DMS53 treated with DMSO at 0.1 percent for 48 hours (cell line): Measurements from ENCODE around the gene SHROOM3.

Experiments used
- DNase-seq: peaks from one replicate; lab custom pipeline; 2025; ENCODE audit not compliant: unreplicated experiment; lab: John Stamatoyannopoulos, UW

Gene SHROOM3

DNA sequence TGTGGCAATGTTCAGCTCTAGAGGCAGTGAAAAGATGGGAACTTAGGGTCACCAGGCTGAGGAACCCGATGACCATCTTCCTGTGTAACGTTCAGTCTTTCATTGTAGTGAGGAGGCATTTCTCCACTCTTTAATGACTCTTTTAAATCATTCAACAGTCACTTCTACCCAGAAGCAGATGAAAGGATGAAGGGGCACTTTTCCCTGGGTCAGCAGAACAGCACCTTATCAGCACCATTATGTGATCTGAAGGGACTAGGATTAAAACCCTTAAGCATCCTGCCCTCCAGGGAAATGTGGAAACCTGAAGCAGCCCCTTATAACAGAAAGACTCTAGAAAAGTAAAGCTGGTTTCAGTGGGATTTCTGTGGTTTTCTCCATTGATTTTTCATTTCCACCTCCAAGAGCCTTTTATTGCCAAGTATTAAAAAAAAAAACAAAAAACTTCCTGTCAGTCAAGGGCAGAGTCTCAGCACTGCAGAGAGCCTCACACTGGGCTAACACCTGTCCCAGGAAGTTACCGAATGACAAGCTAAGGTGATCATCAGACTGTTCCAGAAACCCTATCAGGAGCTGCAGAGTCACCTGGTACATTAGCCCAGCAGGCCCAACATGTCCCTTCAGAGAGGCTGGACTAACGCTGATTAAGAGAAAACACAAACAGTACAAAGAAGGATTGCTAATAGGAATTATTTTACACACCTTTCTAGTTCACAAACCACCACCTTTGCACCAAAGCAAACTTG, 185.9 kb downstream of the SHROOM3 start:
- DNase-seq, result peak; percentile 33

- no peak for DNase-seq
Measured at GRCh38 chr4:76622126-76622525, 187.1 kb downstream of the SHROOM3 start.

GRCh38 chr4:76622717-76623116, 187.7 kb downstream of the SHROOM3 start:
- no peak for DNase-seq

GRCh38 chr4:76623217-76624045, 188.4 kb downstream of the SHROOM3 start:
- DNase-seq, result no peak

DNA sequence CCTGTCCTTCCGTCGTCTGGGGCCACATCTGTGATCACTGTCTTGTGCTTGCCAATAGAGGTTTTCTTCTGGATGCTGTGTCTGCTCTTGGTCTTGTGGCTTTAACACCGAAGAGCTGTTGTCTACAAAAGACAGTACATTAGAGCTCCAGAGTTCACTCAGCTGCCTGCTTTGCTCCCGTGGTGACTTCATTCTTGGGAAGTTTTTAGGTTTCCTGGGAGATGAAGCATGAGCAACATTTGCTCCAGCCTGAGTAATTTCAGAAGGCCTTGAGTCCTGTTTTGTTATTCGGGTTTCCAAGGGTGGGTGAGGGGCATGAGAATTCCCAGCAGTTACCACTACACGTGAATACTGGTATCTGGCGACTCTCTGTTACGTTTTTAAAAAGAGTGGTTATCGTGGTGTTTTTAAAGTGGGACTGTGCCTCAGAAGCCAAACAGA, 189.2 kb downstream of the SHROOM3 start:
- DNase-seq, result no peak

DNA sequence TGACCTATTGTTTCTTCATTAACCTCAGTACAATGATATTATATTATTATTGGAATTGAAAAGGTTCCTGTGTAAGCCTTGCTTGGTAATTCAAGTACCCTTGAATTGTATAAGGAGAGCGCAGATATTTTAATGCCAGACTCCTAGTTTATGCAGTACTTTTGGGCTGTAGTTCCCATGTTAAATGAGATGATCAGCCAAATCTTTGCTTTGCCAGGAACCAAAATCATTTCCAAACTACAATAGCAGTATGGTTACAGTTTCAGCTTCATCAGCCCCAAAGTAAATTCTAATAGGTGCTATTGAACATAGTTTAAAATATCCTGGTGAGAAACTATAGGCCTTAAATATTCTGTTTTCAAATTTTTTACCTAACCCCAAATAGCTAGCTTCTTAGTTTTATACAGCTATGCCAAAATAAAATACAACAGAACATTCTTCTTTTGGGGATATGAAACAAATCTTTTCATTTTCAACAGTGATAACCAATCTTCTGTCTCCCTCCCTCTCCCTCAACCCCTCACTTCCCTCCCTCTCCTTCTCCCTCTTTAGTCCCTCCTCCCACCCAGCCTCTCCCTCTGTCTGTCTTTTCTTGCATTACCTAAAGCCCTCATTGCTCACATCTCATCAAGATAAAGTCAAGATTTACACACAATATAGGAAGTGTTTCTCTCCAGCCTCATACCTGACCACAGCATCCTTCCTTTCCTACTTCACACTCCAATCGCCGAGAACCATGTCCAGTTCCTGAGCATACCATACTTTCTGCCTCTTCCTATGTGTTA, 190.1 kb downstream of the SHROOM3 start:
- no peak for DNase-seq

DNA sequence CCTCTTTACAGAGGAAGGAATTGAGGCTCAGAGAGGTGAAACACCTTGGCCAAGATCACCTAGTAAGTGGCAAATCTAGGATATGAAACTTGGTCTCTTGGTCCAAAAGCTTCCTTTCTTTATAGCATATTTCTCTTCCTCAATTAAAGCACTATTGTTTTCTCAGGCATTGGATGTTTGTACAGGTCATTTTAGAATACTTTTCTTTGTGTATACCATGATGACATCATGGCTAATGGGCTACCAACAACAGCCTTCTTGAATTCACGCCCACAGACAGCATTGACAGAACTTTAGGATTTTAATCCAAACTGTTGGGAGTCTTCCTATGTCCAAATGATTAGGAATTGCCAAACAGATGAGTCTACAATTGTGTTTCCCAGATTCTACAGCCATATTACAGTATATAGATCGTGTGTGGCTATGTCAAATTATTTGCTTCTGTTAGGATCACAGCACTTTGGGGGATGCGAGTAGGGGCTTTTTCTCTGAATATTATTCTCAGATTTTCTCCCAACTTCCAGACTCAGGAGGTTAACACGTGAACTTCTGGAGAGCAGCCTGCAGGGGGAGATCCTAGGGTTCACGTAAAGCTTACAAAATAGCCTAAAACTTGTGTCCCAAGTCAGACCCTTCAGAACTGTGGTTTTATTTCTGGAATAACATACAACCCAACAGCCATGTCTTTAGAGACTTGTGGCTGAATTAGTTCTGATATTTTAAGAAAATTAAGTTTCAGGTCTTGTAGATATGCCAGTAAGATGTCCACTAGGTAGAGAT, 191.8 kb downstream of the SHROOM3 start:
- no peak for DNase-seq

- no peak for DNase-seq
Measured at GRCh38 chr4:76628251-76628650, 193.2 kb downstream of the SHROOM3 start.

- no peak for DNase-seq
Measured at GRCh38 chr4:76630741-76631140, 195.7 kb downstream of the SHROOM3 start.

DNA sequence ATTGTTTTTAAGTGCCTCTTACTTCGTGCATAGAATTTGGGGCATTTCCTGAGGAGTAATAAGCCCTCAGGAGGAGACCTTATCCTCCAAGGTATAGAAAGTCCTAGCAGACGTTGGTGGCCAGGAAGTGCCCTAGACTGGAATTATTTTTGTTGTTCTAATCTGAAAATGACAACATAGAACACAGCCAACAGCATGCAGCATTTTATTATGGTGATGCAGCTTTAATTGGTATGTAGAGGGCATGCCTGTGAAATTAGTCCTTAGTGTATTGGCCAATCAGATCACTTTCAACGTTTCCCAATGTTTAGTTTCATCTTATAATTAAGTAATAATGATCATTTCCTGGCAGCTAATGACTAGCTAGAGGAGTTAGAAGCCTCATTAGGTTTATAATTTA, 199.2 kb downstream of the SHROOM3 start:
- DNase-seq, result no peak

- no peak for DNase-seq
Measured at GRCh38 chr4:76637712-76638361, 202.8 kb downstream of the SHROOM3 start.

- DNase-seq, result peak; percentile 52
Measured at GRCh38 chr4:76639288-76639687, 204.3 kb downstream of the SHROOM3 start.

GRCh38 chr4:76640353-76640910, 205.4 kb downstream of the SHROOM3 start:
- DNase-seq, result peak; percentile 90

DNA sequence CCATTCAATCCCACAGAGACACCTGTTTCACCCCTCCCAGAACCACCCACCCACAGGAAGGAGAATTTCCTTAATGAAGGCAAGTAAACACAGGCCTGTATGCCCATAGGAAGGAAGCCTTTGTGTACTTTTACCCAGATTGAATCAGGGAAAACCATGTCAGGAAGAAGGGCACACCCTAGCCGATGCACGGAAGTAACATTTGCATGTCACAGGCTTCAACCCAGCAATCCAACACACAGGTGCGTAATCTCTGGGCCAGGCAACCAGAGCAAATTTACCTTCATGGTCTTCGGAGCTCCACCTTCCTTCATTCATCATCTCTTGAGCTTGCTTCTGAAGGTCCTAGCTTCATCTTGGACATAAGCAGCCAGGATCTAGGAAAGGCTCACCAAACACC, 206.3 kb downstream of the SHROOM3 start:
- peak; percentile 62 for DNase-seq

DNA sequence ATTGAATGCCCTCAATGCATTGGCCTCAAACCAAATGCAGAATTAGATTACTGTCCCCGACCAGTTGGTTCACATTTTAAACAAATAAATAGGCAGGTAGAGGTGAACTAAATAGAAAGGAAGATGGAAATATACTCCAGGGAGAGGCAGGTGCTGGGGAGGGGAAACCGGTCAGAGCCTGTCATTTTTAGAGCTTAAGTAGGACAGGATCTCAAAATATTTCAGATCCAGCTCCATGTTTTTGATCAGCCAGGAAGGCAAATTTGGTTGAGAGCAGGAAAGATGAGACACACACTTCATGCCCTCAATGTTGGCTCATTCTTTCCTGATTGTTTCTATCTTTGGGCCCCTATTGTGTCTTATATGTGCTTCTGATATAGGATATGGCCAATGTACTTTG, 206.7 kb downstream of the SHROOM3 start:
- peak; percentile 54 for DNase-seq

- DNase-seq, result peak; percentile 22
Measured at GRCh38 chr4:76644831-76645485, 209.9 kb downstream of the SHROOM3 start.

GRCh38 chr4:76649086-76649485, 214.1 kb downstream of the SHROOM3 start:
- no peak for DNase-seq

DNA sequence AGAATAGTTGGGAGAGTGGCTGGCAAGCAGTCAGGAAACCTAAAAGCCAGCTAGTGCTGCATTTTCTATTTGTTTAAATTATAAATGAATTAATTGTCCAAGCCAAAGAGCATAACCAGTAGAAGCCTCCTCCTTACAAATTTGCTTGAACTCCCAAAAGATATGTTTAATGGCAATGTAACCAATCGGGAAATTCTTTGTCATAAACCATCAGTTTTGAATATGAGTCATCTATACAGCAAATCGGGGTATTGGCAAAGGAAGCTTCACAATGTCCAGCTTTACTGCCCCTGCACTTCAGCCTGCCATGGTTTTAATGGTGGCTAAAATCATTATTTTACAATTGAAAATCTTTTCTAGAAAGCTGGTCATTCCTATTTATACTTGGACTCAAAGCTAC, 216.6 kb downstream of the SHROOM3 start:
- DNase-seq, result no peak

DNA sequence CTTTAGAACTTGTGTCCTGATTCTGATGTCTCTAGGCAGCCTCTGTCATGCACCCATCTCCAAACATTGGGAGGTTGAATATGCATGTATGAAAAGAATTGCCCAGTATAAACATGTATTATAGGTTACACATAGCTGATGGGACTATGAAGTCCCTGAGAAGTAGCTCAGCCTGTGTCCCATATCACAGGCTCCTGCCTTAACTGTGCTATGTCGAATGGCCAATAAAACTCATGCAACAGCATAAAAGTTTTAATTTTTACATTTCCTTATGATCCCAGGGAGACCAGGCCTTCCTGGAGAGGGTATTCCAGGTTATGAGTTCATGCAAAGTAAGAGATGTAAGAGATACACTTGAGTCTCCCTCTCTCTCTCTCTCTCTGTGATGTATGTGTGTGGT, 217.4 kb downstream of the SHROOM3 start:
- no peak for DNase-seq
